DND-41 (cell line): Measurements from ENCODE around the gene ZNF544.
"Not testable (repeated sequence)": the region's sequence is repeated elsewhere in the genome, so short reads cannot be mapped to it uniquely, and the experiment has no call there.

ENCODE experiments used
- ATAC-seq: fragments of 200-7000 bp; cut with Tn5 transposase; 3 replicates; pipeline ENCODE4 v1.9.1; 2021; ENCODE audit warnings: low read depth; ENCODE audit not compliant: insufficient read depth
- DNase-seq: peaks from one replicate; pipeline ENCODE4 v3.0.0-alpha.2; 2020
- H2AFZ ChIP-seq: 2 replicates; pipeline ENCODE4 v1.6.0; 2012; ENCODE audit warnings: low read depth, low read length
- H3K27ac ChIP-seq: 2 replicates; pipeline ENCODE4 v1.5.1; 2012; ENCODE audit warnings: low read length, inconsistent platforms
- H3K27me3 ChIP-seq: fragments of 200-600 bp; sonication (generic); 2 replicates; pipeline ENCODE4 v1.6.0; 2012; ENCODE audit warnings: low read length, mild to moderate bottlenecking, inconsistent platforms; ENCODE audit not compliant: insufficient read depth, poor library complexity
- H3K36me3 ChIP-seq: 2 replicates; pipeline ENCODE4 v1.5.1; 2012; ENCODE audit warnings: low read length, inconsistent platforms; ENCODE audit not compliant: insufficient read depth
- H3K4me1 ChIP-seq: 2 replicates; pipeline ENCODE4 v1.5.1; 2012; ENCODE audit warnings: mild to moderate bottlenecking, low read length; ENCODE audit not compliant: insufficient read depth
- H3K4me2 ChIP-seq: 2 replicates; pipeline ENCODE4 v1.6.0; 2012; ENCODE audit warnings: mild to moderate bottlenecking, moderate library complexity, low read length, inconsistent platforms; ENCODE audit not compliant: insufficient read depth
- H3K4me3 ChIP-seq, 2 experiments: fragments of 200-600 bp in 1 of 2; shearing (Covaris generic) in 1 of 2; 2 replicates each; pipeline ENCODE4 v1.5.1; 2012 to 2016; ENCODE audit warnings: inconsistent platforms in 2 of 2, low read length in 2 of 2, mild to moderate bottlenecking in 2 of 2, low read depth in 1 of 2, moderate library complexity in 1 of 2
- H3K79me2 ChIP-seq: 2 replicates; pipeline ENCODE4 v1.6.0; 2012; ENCODE audit warnings: low read length, inconsistent platforms; ENCODE audit not compliant: insufficient read depth
- H3K9ac ChIP-seq: 2 replicates; pipeline ENCODE4 v1.6.0; 2012; ENCODE audit warnings: low read depth, mild to moderate bottlenecking, inconsistent platforms, low read length, moderate library complexity
- H3K9me3 ChIP-seq: 2 replicates; pipeline ENCODE4 v1.5.1; 2012; ENCODE audit warnings: low read length, moderate library complexity, mild to moderate bottlenecking, inconsistent platforms; ENCODE audit not compliant: insufficient read depth, severe bottlenecking
- H4K20me1 ChIP-seq: 2 replicates; pipeline ENCODE4 v1.6.0; 2012; ENCODE audit warnings: low read length; ENCODE audit not compliant: insufficient read depth
- EZH2 ChIP-seq: IDR thresholded peaks from 3 replicates; pipeline ENCODE4 v1.6.1; 2012; ENCODE audit warnings: borderline replicate concordance, low read depth, mild to moderate bottlenecking, moderate library complexity, low read length, inconsistent platforms; ENCODE audit not compliant: severe bottlenecking
- TF ChIP-seq, protein P1 (sequence below): IDR thresholded peaks from 2 replicates; pipeline ENCODE4 v1.5.1; 2012; ENCODE audit warnings: borderline replicate concordance, low read length, moderate library complexity, mild to moderate bottlenecking; ENCODE audit not compliant: poor library complexity, severe bottlenecking; ENCODE audit errors: extremely low read depth

The ZNF544 gene

GRCh38 chr19:58252102-58252685 is 23.5 kb downstream of the ZNF544 start:
- peaks cover 91% of the 10 kb centered on the region for H3K36me3 ChIP-seq
- no peak overlapping the region for H3K4me3 ChIP-seq
- no peaks in the 10 kb centered on the region for H3K4me1 ChIP-seq
- DNase-seq (no peak), ATAC-seq (no peak)
- peaks cover 87% of the 10 kb centered on the region for H3K9me3 ChIP-seq
- no peak overlapping the region for H3K4me2 ChIP-seq
- H3K27me3 ChIP-seq, result no peaks in the 10 kb centered on the region
- no peak overlapping the region for H2AFZ ChIP-seq
- H3K79me2 ChIP-seq, result no peaks in the 10 kb centered on the region; the same call in 1 of the 2 replicates
- no peak overlapping the region for H3K9ac ChIP-seq
- TF ChIP-seq, protein P1, sequence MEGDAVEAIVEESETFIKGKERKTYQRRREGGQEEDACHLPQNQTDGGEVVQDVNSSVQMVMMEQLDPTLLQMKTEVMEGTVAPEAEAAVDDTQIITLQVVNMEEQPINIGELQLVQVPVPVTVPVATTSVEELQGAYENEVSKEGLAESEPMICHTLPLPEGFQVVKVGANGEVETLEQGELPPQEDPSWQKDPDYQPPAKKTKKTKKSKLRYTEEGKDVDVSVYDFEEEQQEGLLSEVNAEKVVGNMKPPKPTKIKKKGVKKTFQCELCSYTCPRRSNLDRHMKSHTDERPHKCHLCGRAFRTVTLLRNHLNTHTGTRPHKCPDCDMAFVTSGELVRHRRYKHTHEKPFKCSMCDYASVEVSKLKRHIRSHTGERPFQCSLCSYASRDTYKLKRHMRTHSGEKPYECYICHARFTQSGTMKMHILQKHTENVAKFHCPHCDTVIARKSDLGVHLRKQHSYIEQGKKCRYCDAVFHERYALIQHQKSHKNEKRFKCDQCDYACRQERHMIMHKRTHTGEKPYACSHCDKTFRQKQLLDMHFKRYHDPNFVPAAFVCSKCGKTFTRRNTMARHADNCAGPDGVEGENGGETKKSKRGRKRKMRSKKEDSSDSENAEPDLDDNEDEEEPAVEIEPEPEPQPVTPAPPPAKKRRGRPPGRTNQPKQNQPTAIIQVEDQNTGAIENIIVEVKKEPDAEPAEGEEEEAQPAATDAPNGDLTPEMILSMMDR, result no peak
- TF ChIP-seq EZH2, result no peak
- no peaks in the 10 kb centered on the region for H4K20me1 ChIP-seq
- H3K27ac ChIP-seq, result no peak overlapping the region

DNA sequence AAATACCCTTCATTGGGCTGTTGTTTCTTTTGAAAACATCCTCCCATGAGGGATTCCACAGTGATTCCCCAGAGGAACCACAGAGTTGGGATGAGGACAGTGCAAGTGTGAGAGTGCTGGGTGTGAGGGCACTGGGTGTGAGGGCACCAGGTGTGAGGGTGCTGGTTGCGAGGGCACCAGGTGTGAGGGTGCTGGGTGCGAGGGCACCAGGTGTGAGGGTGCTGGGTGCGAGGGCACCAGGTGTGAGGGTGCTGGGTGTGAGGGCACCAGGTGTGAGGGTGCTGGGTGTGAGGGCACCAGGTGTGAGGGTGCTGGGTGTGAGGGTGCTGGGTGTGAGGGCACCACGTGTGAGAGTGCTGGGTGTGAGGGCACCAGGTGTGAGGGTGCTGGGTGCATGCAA is 29.5 kb downstream of the ZNF544 start:
- H3K4me1 ChIP-seq, H3K79me2 ChIP-seq, H3K27me3 ChIP-seq, H3K27ac ChIP-seq, H3K4me2 ChIP-seq, H3K9ac ChIP-seq, DNase-seq, ATAC-seq, H4K20me1 ChIP-seq, H2AFZ ChIP-seq, H3K4me3 ChIP-seq: not testable (repeated sequence)
- peaks cover 91% of the 10 kb centered on the region for H3K36me3 ChIP-seq
- H3K9me3 ChIP-seq, result peaks cover 89% of the 10 kb centered on the region

DNA sequence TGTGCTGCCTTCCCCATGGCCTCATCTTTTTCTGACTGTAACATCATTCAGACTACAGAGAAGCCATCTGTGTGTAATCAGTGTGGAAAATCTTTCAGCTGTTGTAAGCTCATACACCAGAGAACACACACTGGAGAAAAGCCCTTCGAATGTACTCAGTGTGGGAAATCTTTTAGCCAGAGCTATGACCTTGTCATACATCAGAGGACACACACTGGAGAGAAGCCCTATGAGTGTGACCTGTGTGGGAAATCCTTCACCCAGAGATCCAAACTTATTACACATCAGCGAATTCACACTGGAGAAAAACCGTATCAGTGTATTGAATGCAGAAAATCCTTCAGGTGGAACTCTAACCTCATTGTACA is 32.9 kb downstream of the ZNF544 start:
- H2AFZ ChIP-seq, result no peak overlapping the region
- H3K4me2 ChIP-seq, result no peak overlapping the region
- no peaks in the 10 kb centered on the region for H4K20me1 ChIP-seq
- H3K4me3 ChIP-seq, result no peak overlapping the region; a peak in 1 of 4 replicates
- peaks cover 94% of the 10 kb centered on the region for H3K9me3 ChIP-seq
- ATAC-seq, result no peak
- H3K79me2 ChIP-seq, result no peaks in the 10 kb centered on the region; the same call in 1 of the 2 replicates
- peaks cover 89% of the 10 kb centered on the region for H3K36me3 ChIP-seq
- no peaks in the 10 kb centered on the region for H3K27me3 ChIP-seq
- no peaks in the 10 kb centered on the region for H3K4me1 ChIP-seq
- TF ChIP-seq, protein P1, result no peak
- no peak for TF ChIP-seq EZH2
- no peak overlapping the region for H3K9ac ChIP-seq
- no peak overlapping the region for H3K27ac ChIP-seq
- DNase-seq, result no peak

DNA sequence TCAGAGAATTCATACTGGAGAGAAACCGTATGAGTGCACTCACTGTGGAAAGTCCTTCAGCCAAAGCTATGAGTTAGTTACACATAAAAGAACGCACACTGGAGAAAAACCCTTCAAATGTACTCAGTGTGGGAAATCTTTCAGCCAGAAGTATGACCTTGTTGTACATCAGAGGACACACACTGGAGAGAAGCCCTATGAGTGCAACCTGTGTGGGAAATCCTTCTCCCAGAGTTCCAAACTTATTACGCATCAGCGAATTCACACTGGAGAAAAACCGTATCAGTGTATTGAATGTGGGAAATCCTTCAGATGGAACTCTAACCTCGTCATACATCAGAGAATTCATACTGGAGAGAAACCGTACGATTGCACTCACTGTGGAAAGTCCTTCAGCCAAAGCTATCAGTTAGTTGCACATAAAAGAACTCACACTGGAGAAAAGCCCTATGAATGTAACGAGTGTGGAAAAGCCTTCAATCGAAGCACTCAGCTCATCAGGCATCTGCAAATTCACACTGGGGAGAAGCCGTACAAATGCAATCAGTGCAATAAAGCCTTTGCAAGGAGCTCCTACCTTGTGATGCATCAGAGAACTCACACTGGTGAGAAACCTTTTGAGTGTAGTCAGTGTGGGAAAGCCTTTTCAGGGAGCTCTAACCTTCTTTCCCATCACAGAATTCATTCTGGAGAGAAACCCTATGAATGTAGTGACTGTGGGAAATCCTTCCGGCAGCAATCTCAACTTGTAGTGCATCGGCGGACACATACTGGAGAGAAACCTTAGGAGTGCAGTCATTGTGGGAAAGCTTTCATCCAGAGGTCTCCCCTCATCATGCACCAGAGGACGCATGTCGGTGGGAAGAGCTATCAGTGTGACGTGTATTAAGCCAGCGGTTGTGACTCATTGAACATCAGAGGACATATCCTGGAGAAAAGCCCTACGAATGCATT is 33.5 kb downstream of the ZNF544 start:
- peaks cover 97% of the 10 kb centered on the region for H3K9me3 ChIP-seq
- no peak for DNase-seq
- no peaks in the 10 kb centered on the region for H3K27me3 ChIP-seq

More for the DNA sequence above, 33.5 kb downstream of the ZNF544 start:
- H3K36me3 ChIP-seq, result peaks cover 94% of the 10 kb centered on the region
- H3K79me2 ChIP-seq, result peaks cover 2% of the 10 kb centered on the region; the same call in 1 of the 2 replicates
- H3K4me3 ChIP-seq, result peak overlapping the region in 1 of 2 experiments; percentile 6; a peak in 1 of 4 replicates
- H3K9ac ChIP-seq, result no peak overlapping the region
- no peak for TF ChIP-seq EZH2
- TF ChIP-seq, protein P1, result no peak
- no peak for ATAC-seq
- no peak overlapping the region for H3K4me2 ChIP-seq
- H2AFZ ChIP-seq, result no peak overlapping the region
- no peaks in the 10 kb centered on the region for H3K4me1 ChIP-seq
- no peak overlapping the region for H3K27ac ChIP-seq
- H4K20me1 ChIP-seq, result no peaks in the 10 kb centered on the region
